ENCODE data around the gene CDH5.

DNA sequence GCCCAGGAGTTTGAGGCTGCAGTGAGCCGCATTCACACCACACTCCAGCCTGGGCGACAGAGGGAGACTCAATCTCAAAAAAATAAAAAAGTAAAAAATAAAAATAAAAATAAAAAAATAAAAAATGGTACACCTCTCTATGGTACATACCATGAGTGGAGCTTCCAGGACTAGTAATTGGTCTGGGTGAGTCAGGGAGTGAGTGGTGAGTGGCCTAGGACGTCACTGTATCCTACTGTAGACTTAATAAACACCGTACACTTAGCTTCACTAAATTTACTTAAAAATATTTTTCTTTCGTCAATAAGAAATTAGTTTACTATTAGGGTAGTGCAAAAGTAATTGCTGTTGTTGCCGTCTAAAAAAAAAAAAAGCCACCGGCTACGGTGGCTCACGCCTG is 9.0 kb downstream of the CDH5 start:
- TF ChIP-seq EZH2 (IDR thresholded peaks at IDR 0.05) (no peak), POLR2AphosphoS5 (IDR thresholded peaks at IDR 0.05; ENCODE audit: borderline replicate concordance, low read depth, low read length) (no peak), FOXP2 (optimal IDR thresholded peaks at IDR 0.05; ENCODE audit: control extremely low read depth, extremely low read length, insufficient read depth) (no peak)
